ENCODE data around the gene AGAP3.

Gene AGAP3

GRCh38 chr7:151110941-151111645 lies 24.8 kb downstream of the AGAP3 start:
- no peak overlapping the region for H3K27ac ChIP-seq
- peaks cover 18% of the 10 kb centered on the region for H3K36me3 ChIP-seq
- peak; percentile 72 for DNase-seq
- H3K27me3 ChIP-seq (ENCODE audit: insufficient read depth, low read depth, severe bottlenecking), result no peaks in the 10 kb centered on the region
- no peak overlapping the region for H3K4me3 ChIP-seq (ENCODE audit: low read depth, low read length)
- TF ChIP-seq, protein P1, sequence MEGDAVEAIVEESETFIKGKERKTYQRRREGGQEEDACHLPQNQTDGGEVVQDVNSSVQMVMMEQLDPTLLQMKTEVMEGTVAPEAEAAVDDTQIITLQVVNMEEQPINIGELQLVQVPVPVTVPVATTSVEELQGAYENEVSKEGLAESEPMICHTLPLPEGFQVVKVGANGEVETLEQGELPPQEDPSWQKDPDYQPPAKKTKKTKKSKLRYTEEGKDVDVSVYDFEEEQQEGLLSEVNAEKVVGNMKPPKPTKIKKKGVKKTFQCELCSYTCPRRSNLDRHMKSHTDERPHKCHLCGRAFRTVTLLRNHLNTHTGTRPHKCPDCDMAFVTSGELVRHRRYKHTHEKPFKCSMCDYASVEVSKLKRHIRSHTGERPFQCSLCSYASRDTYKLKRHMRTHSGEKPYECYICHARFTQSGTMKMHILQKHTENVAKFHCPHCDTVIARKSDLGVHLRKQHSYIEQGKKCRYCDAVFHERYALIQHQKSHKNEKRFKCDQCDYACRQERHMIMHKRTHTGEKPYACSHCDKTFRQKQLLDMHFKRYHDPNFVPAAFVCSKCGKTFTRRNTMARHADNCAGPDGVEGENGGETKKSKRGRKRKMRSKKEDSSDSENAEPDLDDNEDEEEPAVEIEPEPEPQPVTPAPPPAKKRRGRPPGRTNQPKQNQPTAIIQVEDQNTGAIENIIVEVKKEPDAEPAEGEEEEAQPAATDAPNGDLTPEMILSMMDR (IDR thresholded peaks at IDR 0.05; ENCODE audit: low read depth, low read length), result peak; percentile 93
- H3K9me3 ChIP-seq (ENCODE audit: severe bottlenecking), result no peaks in the 10 kb centered on the region

GRCh38 chr7:151113344-151114150 lies 27.3 kb downstream of the AGAP3 start:
- Histone ChIP-seq H3K27me3 (ENCODE audit: insufficient read depth, low read depth, severe bottlenecking) (no peaks in the 10 kb centered on the region), H3K36me3 (peaks cover 34% of the 10 kb centered on the region), H3K9me3 (ENCODE audit: severe bottlenecking) (no peaks in the 10 kb centered on the region), H3K27ac (no peak overlapping the region), H3K4me3 (ENCODE audit: low read depth, low read length) (no peak overlapping the region)
- TF ChIP-seq, protein P1 (IDR thresholded peaks at IDR 0.05; ENCODE audit: low read depth, low read length), result no peak
- DNase-seq, result no peak

DNA sequence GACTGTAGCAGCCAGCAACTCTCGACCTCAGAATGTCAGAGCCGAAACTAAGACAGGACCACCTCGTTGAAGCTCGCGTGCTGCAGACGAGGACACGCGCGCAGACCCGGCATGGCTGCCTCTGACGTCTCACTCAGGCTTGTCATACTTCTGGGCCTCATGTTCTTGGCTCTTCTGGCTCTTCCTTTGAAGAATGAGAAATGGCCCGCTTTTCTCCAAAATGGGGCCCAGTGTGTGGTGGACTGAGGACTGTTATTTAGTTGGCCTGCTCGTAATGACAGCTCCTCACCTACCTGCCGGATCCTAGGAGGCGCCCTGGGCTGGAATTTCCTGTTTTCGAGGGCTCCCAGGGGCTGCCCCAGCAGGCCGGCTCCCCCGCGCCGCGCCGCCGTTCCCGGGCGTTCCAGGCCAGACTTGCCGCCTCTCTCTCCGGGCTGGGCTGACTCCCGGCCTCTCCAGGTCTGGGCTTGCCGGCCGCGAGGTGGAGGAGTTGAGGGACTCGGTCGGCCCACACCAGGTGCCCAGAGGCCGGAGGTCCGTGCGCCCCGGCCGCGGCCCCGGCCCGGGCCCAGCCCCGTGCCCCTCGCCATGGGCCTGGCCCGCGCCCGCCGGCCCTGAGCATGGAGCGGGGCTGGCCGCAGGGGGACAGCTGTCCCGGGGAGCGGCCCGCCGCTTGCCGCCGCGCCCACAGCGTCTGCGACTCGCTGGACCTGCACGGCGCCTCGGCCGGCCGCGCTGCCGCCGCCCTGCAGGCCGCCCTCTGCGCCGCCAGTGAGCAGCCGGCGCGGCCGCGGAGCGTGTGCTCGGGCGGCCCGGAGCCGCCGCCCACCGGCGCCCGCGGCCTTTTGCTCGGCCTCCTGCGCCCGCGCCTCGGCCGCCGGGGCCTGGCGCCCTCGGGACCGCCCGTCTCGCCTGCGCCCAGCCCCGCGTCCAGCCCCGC lies 28.1 kb downstream of the AGAP3 start:
- TF ChIP-seq, protein P1 (IDR thresholded peaks at IDR 0.05; ENCODE audit: low read depth, low read length), result no peak

GRCh38 chr7:151115121-151115835 lies 29.0 kb downstream of the AGAP3 start:
- peaks cover 51% of the 10 kb centered on the region for H3K36me3 ChIP-seq
- H3K9me3 ChIP-seq (ENCODE audit: severe bottlenecking), result no peaks in the 10 kb centered on the region
- DNase-seq, result no peak
- TF ChIP-seq, protein P1 (IDR thresholded peaks at IDR 0.05; ENCODE audit: low read depth, low read length), result no peak
- no peak overlapping the region for H3K27ac ChIP-seq
- H3K4me3 ChIP-seq (ENCODE audit: low read depth, low read length), result no peak overlapping the region
- no peaks in the 10 kb centered on the region for H3K27me3 ChIP-seq (ENCODE audit: insufficient read depth, low read depth, severe bottlenecking)

More for the DNA sequence above, 28.1 kb downstream of the AGAP3 start:
- no peak for DNase-seq
- no peak overlapping the region for H3K4me3 ChIP-seq (ENCODE audit: low read depth, low read length)
- no peaks in the 10 kb centered on the region for H3K9me3 ChIP-seq (ENCODE audit: severe bottlenecking)
- peaks cover 43% of the 10 kb centered on the region for H3K36me3 ChIP-seq
- H3K27me3 ChIP-seq (ENCODE audit: insufficient read depth, low read depth, severe bottlenecking), result no peaks in the 10 kb centered on the region
- no peak overlapping the region for H3K27ac ChIP-seq

- peaks cover 58% of the 10 kb centered on the region for H3K36me3 ChIP-seq
- no peak overlapping the region for H3K27ac ChIP-seq
- no peaks in the 10 kb centered on the region for H3K9me3 ChIP-seq (ENCODE audit: severe bottlenecking)
- no peak overlapping the region for H3K4me3 ChIP-seq (ENCODE audit: low read depth, low read length)
- TF ChIP-seq, protein P1 (IDR thresholded peaks at IDR 0.05; ENCODE audit: low read depth, low read length), result no peak
- H3K27me3 ChIP-seq (ENCODE audit: insufficient read depth, low read depth, severe bottlenecking), result no peaks in the 10 kb centered on the region
- DNase-seq, result no peak
These were observed 29.7 kb downstream of the AGAP3 start for GRCh38 chr7:151115836-151116418.
